Lower lobe of right lung (tissue), 2 donors: ENCODE measurements around the gene GFER. TPM values are rescaled to one million over a fixed set of nuclear protein-coding genes. Genes with fewer than 3 reads are reported as not detected.

Source experiments
- ATAC-seq, 2 donors: fragments of 200-7000 bp; cut with Tn5 transposase; one replicate each; pipeline ENCODE4 v1.9.1; 2020 to 2022; ENCODE audit warnings: mild to moderate bottlenecking in 2 of 2, moderate library complexity in 2 of 2
- DNase-seq: peaks from one replicate; pipeline ENCODE4 v3.0.0-alpha.2; 2020
- H3K27ac ChIP-seq: fragments of 200-600 bp; one replicate; pipeline ENCODE4 v1.8.0; 2022
- H3K27me3 ChIP-seq: fragments of 200-600 bp; one replicate; pipeline ENCODE4 v1.8.0; 2022; ENCODE audit warnings: low read depth
- H3K36me3 ChIP-seq: fragments of 200-600 bp; one replicate; pipeline ENCODE4 v1.8.0; 2022; ENCODE audit warnings: mild to moderate bottlenecking
- H3K4me1 ChIP-seq: fragments of 200-600 bp; one replicate; pipeline ENCODE4 v1.8.0; 2022
- H3K4me3 ChIP-seq: fragments of 200-600 bp; one replicate; pipeline ENCODE4 v1.8.0; 2022; ENCODE audit warnings: mild to moderate bottlenecking
- H3K9me3 ChIP-seq: fragments of 200-600 bp; one replicate; pipeline ENCODE4 v1.8.0; 2022
- CTCF ChIP-seq: fragments of 200-600 bp; IDR thresholded peaks from one replicate; pipeline ENCODE4 v1.8.0; 2022; ENCODE audit warnings: antibody characterized with exemption, mild to moderate bottlenecking
- intact Hi-C: fragments of 100-400 bp; cut with DNase I; formaldehyde crosslinking; loops from one replicate; pipeline ENCODE4 v1.11.0; 2022
- total RNA-seq: library from RNA; stranded (reverse); fragmentation: NEBNext Ultra II Directional; extraction: Animal tissue kit (Norgen Biotek cat#: 25700); gene quantifications from one replicate; pipeline ENCODE4 v1.2.1, GENCODE V29; 2021
- donor health status: DM: no; HTN: yes; CAD: no; lungs with severe emphysema.

Gene GFER
- total RNA-seq, 1 donor from 2014 or later: 24.7 TPM

- peaks cover 37% of the 10 kb centered on the region for H3K4me1 ChIP-seq
- no peak overlapping the region for H3K27ac ChIP-seq
- H3K9me3 ChIP-seq: no peaks in the 10 kb centered on the region
- ATAC-seq: no peak
- intact Hi-C loops: no loop called here
- H3K4me3 ChIP-seq: no peak overlapping the region
- peak; percentile 46 for DNase-seq
- H3K27me3 ChIP-seq: peaks cover 22% of the 10 kb centered on the region
- peaks cover 45% of the 10 kb centered on the region for H3K36me3 ChIP-seq
- no peak for TF ChIP-seq CTCF
Observed at GRCh38 chr16:1975432-1976215, 8.4 kb upstream of the GFER start.

- Histone ChIP-seq H3K9me3 (no peaks in the 10 kb centered on the region), H3K4me1 (peaks cover 32% of the 10 kb centered on the region), H3K4me3 (no peak overlapping the region), H3K27me3 (peaks cover 27% of the 10 kb centered on the region), H3K27ac (no peak overlapping the region), H3K36me3 (peaks cover 45% of the 10 kb centered on the region)
- intact Hi-C loops: no loop called here
- no peak for ATAC-seq
- no peak for TF ChIP-seq CTCF
- no peak for DNase-seq
Observed at GRCh38 chr16:1976216-1976520, 7.8 kb upstream of the GFER start.

GRCh38 chr16:1976951-1977874, 6.8 kb upstream of the GFER start:
- Histone ChIP-seq H3K36me3 (peaks cover 45% of the 10 kb centered on the region), H3K9me3 (no peaks in the 10 kb centered on the region), H3K27ac (no peak overlapping the region), H3K27me3 (peaks cover 33% of the 10 kb centered on the region), H3K4me1 (peaks cover 28% of the 10 kb centered on the region), H3K4me3 (no peak overlapping the region)
- DNase-seq (peak; percentile 41), ATAC-seq (no peak)
- intact Hi-C loops: no loop called here
- TF ChIP-seq CTCF: no peak

GRCh38 chr16:1977875-1978268, 6.1 kb upstream of the GFER start:
- intact Hi-C loops: no loop called here
- peaks cover 45% of the 10 kb centered on the region for H3K36me3 ChIP-seq
- peak; percentile 47 for DNase-seq
- H3K9me3 ChIP-seq: no peaks in the 10 kb centered on the region
- H3K4me3 ChIP-seq: no peak overlapping the region
- H3K27ac ChIP-seq: no peak overlapping the region
- H3K27me3 ChIP-seq: peaks cover 33% of the 10 kb centered on the region
- no peak for TF ChIP-seq CTCF
- peaks cover 23% of the 10 kb centered on the region for H3K4me1 ChIP-seq
- ATAC-seq: no peak

- peaks cover 45% of the 10 kb centered on the region for H3K36me3 ChIP-seq
- no peaks in the 10 kb centered on the region for H3K9me3 ChIP-seq
- H3K27me3 ChIP-seq: peaks cover 33% of the 10 kb centered on the region
- DNase-seq (no peak), ATAC-seq (no peak)
- peak overlapping the region; percentile 42 for H3K4me3 ChIP-seq
- TF ChIP-seq CTCF: no peak
- H3K27ac ChIP-seq: peak overlapping the region; percentile 81
- intact Hi-C loops: no loop called here
- H3K4me1 ChIP-seq: peaks cover 22% of the 10 kb centered on the region
Observed at GRCh38 chr16:1978476-1979120, 5.4 kb upstream of the GFER start.
